K562 (cell line): ENCODE measurements around the gene PACS1. TPM values are rescaled to one million over a fixed set of nuclear protein-coding genes. Genes with fewer than 3 reads are reported as not detected.

ENCODE experiments used
- ATAC-seq: fragments of 200-7000 bp; cut with Tn5 transposase; 3 replicates; pipeline ENCODE4 v1.9.1; 2020; ENCODE audit warnings: moderate library complexity
- BruUV-seq: library from RNA; stranded (reverse); fragments of 400-500 nt; replicated peaks from 2 replicates; lab custom pipeline; 2021; lab: Mats Ljungman, UMichigan
- CTCF ChIA-PET: fragments of 300-600 bp; formaldehyde crosslinking; extraction: SDS; loops from one replicate; lab custom pipeline; 2021; ENCODE audit warnings: low intra/inter-chr PET ratio; lab: Yijun Ruan, JAX
- POLR2A ChIA-PET: fragments of 300-600, 350-650 bp; sonication (Branson Sonifier 250); formaldehyde crosslinking; extraction: SDS; loops from one replicate; lab custom pipeline; 2021; ENCODE audit warnings: antibody characterized with exemption, inconsistent platforms; lab: Yijun Ruan, JAX
- DNase-seq, 4 experiments: peaks; one replicate each; pipeline versions ENCODE4 v3.0.0 to v3.0.0-alpha.2; 2011 to 2018; ENCODE audit warnings: low spot score in 3 of 4, mixed read lengths in 3 of 4; ENCODE audit errors: extremely low read depth in 1 of 4
- FAIRE-seq: peaks from 2 replicates; lab custom pipeline; 2011; peaks lifted over from hg19 to GRCh38; lab: Jason Lieb, UNC
- H2AFZ ChIP-seq: 2 replicates; pipeline ENCODE4 v1.6.0; 2011; ENCODE audit warnings: low read depth, low read length, control low read depth, inconsistent platforms
- H3K27ac ChIP-seq: fragments of 200-600 bp; 3 replicates; pipeline ENCODE4 v1.8.0; 2011; ENCODE audit warnings: low read depth, mild to moderate bottlenecking, control low read depth, inconsistent platforms, low read length, moderate library complexity, mixed read lengths; ENCODE audit errors: extremely low read depth
- H3K27me3 ChIP-seq, 2 experiments: fragments of 300-600 bp in 1 of 2; 2 replicates in 1 of 2; 3 replicates in 1 of 2; pipeline versions ENCODE4 v1.6.0 to v1.8.0; 2011; ENCODE audit warnings: inconsistent platforms in 2 of 2, low read length in 2 of 2, mild to moderate bottlenecking in 1 of 2, mixed read lengths in 1 of 2, moderate library complexity in 1 of 2; ENCODE audit not compliant: control insufficient read depth in 2 of 2, insufficient read depth in 2 of 2
- H3K36me3 ChIP-seq: fragments of 300-600 bp; 3 replicates; pipeline ENCODE4 v1.8.0; 2011; ENCODE audit warnings: mild to moderate bottlenecking, low read length, inconsistent platforms; ENCODE audit not compliant: control insufficient read depth, insufficient read depth
- H3K4me1 ChIP-seq, 2 experiments: fragments of 200-600 bp in 1 of 2; replicated peaks in 1 of 2; 2 replicates in 1 of 2; 3 replicates in 1 of 2; pipeline versions ENCODE4 v1.5.1 to v1.8.0; 2011; ENCODE audit warnings: inconsistent platforms in 2 of 2, low read length in 2 of 2, mild to moderate bottlenecking in 1 of 2, mixed read lengths in 1 of 2, moderate library complexity in 1 of 2; ENCODE audit not compliant: control insufficient read depth in 2 of 2, insufficient read depth in 2 of 2
- H3K4me2 ChIP-seq: 2 replicates; pipeline ENCODE4 v1.6.1; 2011; ENCODE audit warnings: low read length, control low read depth, inconsistent platforms, mixed read lengths; ENCODE audit not compliant: insufficient read depth
- H3K4me3 ChIP-seq: fragments of 200-600 bp; sonication (generic), shearing (Covaris generic); 2 replicates; pipeline ENCODE4 v1.5.1; 2016; ENCODE audit warnings: control low read depth, inconsistent platforms
- H3K79me2 ChIP-seq: fragments of 200-600 bp; 3 replicates; pipeline ENCODE4 v1.8.0; 2011; ENCODE audit warnings: low read length, inconsistent platforms; ENCODE audit not compliant: control insufficient read depth, insufficient read depth
- H3K9ac ChIP-seq, 2 experiments: 2 replicates each; pipeline versions ENCODE4 v1.6.0 to v1.6.1; 2011; ENCODE audit warnings: low read depth in 2 of 2, low read length in 2 of 2, control low read depth in 1 of 2, inconsistent platforms in 1 of 2, mild to moderate bottlenecking in 1 of 2, mixed read lengths in 1 of 2; ENCODE audit not compliant: insufficient read depth in 1 of 2
- H3K9me1 ChIP-seq: one replicate; pipeline ENCODE4 v1.6.0; 2011; ENCODE audit warnings: inconsistent platforms, mild to moderate bottlenecking, low read length, moderate library complexity; ENCODE audit not compliant: control insufficient read depth, insufficient read depth
- H3K9me3 ChIP-seq: replicated peaks from 2 replicates; pipeline ENCODE4 v1.5.1; 2011; ENCODE audit warnings: low read depth, low read length, inconsistent platforms; ENCODE audit not compliant: control insufficient read depth, insufficient read depth
- H4K20me1 ChIP-seq: replicated peaks from 2 replicates; pipeline ENCODE4 v1.6.1; 2011; ENCODE audit warnings: low read length, inconsistent platforms, mixed read lengths; ENCODE audit not compliant: control insufficient read depth, insufficient read depth
- ADNP ChIP-seq: fragments of 200-800 bp; sonication (Bioruptor generic); IDR thresholded peaks from 2 replicates; pipeline ENCODE4 v1.6.1; 2016; ENCODE audit warnings: missing genetic modification characterization, missing compliant biosample characterization
- CBFA2T2 ChIP-seq: fragments of 450-650 bp; conservative IDR thresholded peaks from 2 replicates; pipeline ENCODE4 v1.6.1; 2017; ENCODE audit warnings: mild to moderate bottlenecking
- DACH1 ChIP-seq: fragments of 450-650 bp; IDR thresholded peaks from 2 replicates; pipeline ENCODE4 v1.6.1; 2018; ENCODE audit not compliant: partially characterized antibody
- HNRNPK ChIP-seq: fragments of 200-400 bp; formaldehyde crosslinking; IDR thresholded peaks from one replicate; pipeline ENCODE4 v1.6.1; 2018; ENCODE audit warnings: mild to moderate bottlenecking, low read depth, low read length; ENCODE audit not compliant: poor library complexity, severe bottlenecking
- ILK ChIP-seq: fragments of 450-650 bp; IDR thresholded peaks from 2 replicates; pipeline ENCODE4 v1.6.1; 2016; ENCODE audit warnings: missing genetic modification characterization, low read depth, mild to moderate bottlenecking, missing compliant biosample characterization, moderate library complexity, borderline replicate concordance
- KLF10 ChIP-seq: fragments of 250-450 bp; sonication (Bioruptor Pico); IDR thresholded peaks from 2 replicates; pipeline ENCODE4 v1.6.1; 2021; ENCODE audit warnings: matching md5 sums
- MYNN ChIP-seq, 2 experiments: sonication (generic); formaldehyde crosslinking in 1 of 2; IDR thresholded peaks; 2 replicates each; pipeline versions ENCODE4 v1.5.0 to v1.6.1; 2016 to 2020; ENCODE audit warnings: antibody characterized with exemption in 1 of 2, missing genetic modification reagents in 1 of 2
- NEUROD1 ChIP-seq: fragments of 150-350 bp; IDR thresholded peaks from 2 replicates; pipeline ENCODE4 v1.6.1; 2014; ENCODE audit warnings: borderline replicate concordance, low read length, low read depth; ENCODE audit not compliant: partially characterized antibody
- THRA ChIP-seq: fragments of 450-650 bp; IDR thresholded peaks from 2 replicates; pipeline ENCODE4 v1.6.1; 2017; ENCODE audit warnings: mild to moderate bottlenecking, moderate library complexity
- YY1 ChIP-seq, 3 experiments: IDR thresholded peaks; 2 replicates each; pipeline ENCODE4 v1.6.1; 2011; ENCODE audit warnings: low read length in 2 of 3, mild to moderate bottlenecking in 2 of 3, moderate library complexity in 2 of 3, borderline replicate concordance in 1 of 3, control low read depth in 1 of 3, low read depth in 1 of 3; ENCODE audit not compliant: insufficient read depth in 3 of 3, insufficient replicate concordance in 2 of 3, control insufficient read depth in 1 of 3, insufficient read length in 1 of 3; ENCODE audit errors: extremely low read depth in 1 of 3
- ZNF121 ChIP-seq: sonication (generic); formaldehyde crosslinking; conservative IDR thresholded peaks from 2 replicates; pipeline ENCODE4 v1.8.0; 2022; ENCODE audit warnings: missing genetic modification reagents
- ZNF165 ChIP-seq: fragments of 250-450 bp; sonication (Bioruptor Pico); IDR thresholded peaks from 2 replicates; pipeline ENCODE4 v1.4.0; 2020; ENCODE audit warnings: borderline replicate concordance
- WGBS: fragments of 100-300 bp; shearing (Covaris generic); methylation state at CpG from one replicate; pipeline ENCODE4 v1.1.6; 2016; ENCODE audit warnings: low coverage, mixed read lengths; ENCODE audit not compliant: insufficient coverage; ENCODE audit errors: missing lambda C conversion rate; 5-methylcytosine and 5-hydroxymethylcytosine counted together
- in situ Hi-C: fragments of 300-500 bp; cut with MboI; formaldehyde crosslinking; loops from 4 replicates; pipeline ENCODE4 v1.15.0; 2018; ENCODE audit warnings: inconsistent platforms, mixed read lengths
- intact Hi-C: fragments of 100-400 bp; cut with micrococcal nuclease; formaldehyde crosslinking; loops from 2 replicates; pipeline ENCODE4 v1.14.2; 2022
- polyA plus RNA-seq, 8 experiments: library from polyadenylated mRNA; depleted of rRNA in 4 of 8; stranded (reverse) in 5 of 8; unstranded in 3 of 8; fragments of >200 nt; fragmentation: Nextera tagmentation in 2 of 8; fragmentation: Illumina TruSeq in 1 of 8; extraction: Ambion mirVana in 2 of 8; extraction: Trizol in 1 of 8; gene quantifications; 2 replicates each; pipeline versions ENCODE4 v1.2.1 to v1.2.3, GENCODE V29; 2011 to 2014; ENCODE audit warnings: inconsistent platforms in 1 of 8, missing spikeins in 1 of 8
- total RNA-seq, 7 experiments: library from RNA; depleted of rRNA in 6 of 7; stranded (reverse); fragments of >200 nt in 6 of 7; fragmentation: Illumina TruSeq in 2 of 7; extraction: Trizol in 2 of 7; gene quantifications; 2 replicates each; pipeline versions ENCODE4 v1.2.1 to v1.2.3, GENCODE V29; 2011 to 2021; ENCODE audit warnings: low replicate concordance in 1 of 7

Gene PACS1
- total and polyA plus RNA-seq, 9 of the 15 experiments (the other 6 are each of a cell fraction or from before 2014, with no cell fraction given): 0.34 to 28.1 (median 8.5) TPM

- no peak for ATAC-seq
- Histone ChIP-seq H3K27me3 (no peaks in the 10 kb centered on the region), H3K9me1 (no peaks in the 10 kb centered on the region), H3K36me3 (no peaks in the 10 kb centered on the region; the same call in 2 of the 3 replicates), H3K4me3 (no peak overlapping the region), H2AFZ (no peak overlapping the region), H3K79me2 (0 out of 3 replicates have a peak, but pooled peaks cover 2% of the 10 kb centered on the region), H3K4me1 (peaks cover 9 to 14% of the 10 kb centered on the region in 2 experiments; a peak in 4 of 5 replicates), H4K20me1 (no peaks in the 10 kb centered on the region; the same call in 1 of the 2 replicates), H3K4me2 (no peak overlapping the region), H3K9ac (no peak overlapping the region), H3K9me3 (no peaks in the 10 kb centered on the region), H3K27ac (no peak overlapping the region)
- no peak for FAIRE-seq
- intact Hi-C loops: no loop called here
- no peak for TF ChIP-seq ZNF121
- TF ChIP-seq DACH1: no peak
- no peak for TF ChIP-seq ILK (tag)
- TF ChIP-seq NEUROD1: no peak
- no peak for TF ChIP-seq YY1 (IDR thresholded peaks at IDR 0.05; ENCODE audit: borderline replicate concordance in 1 of 3, control insufficient read depth in 1 of 3, extremely low read depth in 1 of 3, insufficient read depth in 3 of 3, insufficient read length in 1 of 3, insufficient replicate concordance in 2 of 3, low read depth in 1 of 3, low read length in 2 of 3)
- no peak for TF ChIP-seq ZNF165
- no peak for TF ChIP-seq KLF10
- TF ChIP-seq THRA: no peak
- no peak for TF ChIP-seq CBFA2T2
- no peak for TF ChIP-seq HNRNPK
- TF ChIP-seq MYNN (IDR thresholded peaks at IDR 0.05): no peak
- no peak for TF ChIP-seq MYNN (CRISPR knock-in tag; IDR thresholded peaks at IDR 0.05)
- TF ChIP-seq ADNP: no peak
- no TSS peak for BruUV-seq
- WGBS: 55% methylated on average over 2 of the region's 2 CpGs
- no peak for DNase-seq
- in situ Hi-C loops: no loop called here
- ChIA-PET CTCF (no interaction called here), POLR2A (interaction anchor here (1.3 kb wide), 1 partner anchor 18 kb away, joined by 3 read pairs; no protein-coding TSS in a partner anchor)
Measured at GRCh38 chr11:66109294-66109693, 39.2 kb downstream of the PACS1 start.
